ENCODE data around the gene STRADA. TPM values are rescaled to one million over a fixed set of nuclear protein-coding genes. Genes with fewer than 3 reads are reported as not detected.

The STRADA gene
- total and polyA plus RNA-seq, 5 donors: 22.0 to 26.8 (median 25.1) TPM

GRCh38 chr17:63681530-63681929 is 60.1 kb downstream of the STRADA start:
- Histone ChIP-seq H3K4me3 (ENCODE audit: low read length) (no peak overlapping the region), H3K27ac (ENCODE audit: low read length) (no peak overlapping the region), H3K9me3 (ENCODE audit: control insufficient read depth, low read length) (no peaks in the 10 kb centered on the region), H3K4me1 (ENCODE audit: control insufficient read depth, insufficient read depth, low read length) (peaks cover 8% of the 10 kb centered on the region), H3K27me3 (ENCODE audit: control insufficient read depth, insufficient read depth) (no peaks in the 10 kb centered on the region)
- intact Hi-C loops (cut with DNase I): no loop called here
- ATAC-seq (peak; percentile 46 to 62), DNase-seq (no peak)
- WGBS: 79% methylated on average over 8 of the region's 8 CpGs

GRCh38 chr17:63680700-63681099 is 60.9 kb downstream of the STRADA start:
- WGBS: 92% methylated on average over 1 of the region's 1 CpG
- Histone ChIP-seq H3K9me3 (ENCODE audit: control insufficient read depth, low read length) (no peaks in the 10 kb centered on the region), H3K4me3 (ENCODE audit: low read length) (no peak overlapping the region), H3K27me3 (ENCODE audit: control insufficient read depth, insufficient read depth) (no peaks in the 10 kb centered on the region), H3K4me1 (ENCODE audit: control insufficient read depth, insufficient read depth, low read length) (peaks cover 8% of the 10 kb centered on the region), H3K27ac (ENCODE audit: low read length) (no peak overlapping the region)
- intact Hi-C loops (cut with DNase I): no loop called here
- no peak for DNase-seq
- ATAC-seq: no peak

DNA sequence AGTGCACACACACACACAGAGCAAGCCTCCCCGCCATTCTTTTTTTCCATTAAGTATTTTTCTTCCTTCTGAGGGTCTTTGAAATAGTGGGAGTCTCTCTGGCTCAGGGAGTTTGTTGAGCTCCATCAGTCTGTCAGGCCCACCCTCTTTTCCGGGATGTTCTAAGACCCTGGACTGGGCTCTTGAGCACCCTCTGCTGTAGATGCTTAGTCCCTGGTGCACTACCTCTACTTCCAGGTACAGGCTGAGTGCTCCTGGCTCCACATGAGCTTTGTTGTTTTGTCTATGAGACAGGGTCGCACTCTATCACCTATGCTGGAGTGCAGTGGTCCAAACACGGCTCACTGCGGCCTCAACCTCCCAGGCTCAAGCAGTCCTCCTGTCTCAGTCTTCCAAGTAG is 62.4 kb downstream of the STRADA start:
- Histone ChIP-seq H3K27me3 (ENCODE audit: control insufficient read depth, insufficient read depth) (no peaks in the 10 kb centered on the region), H3K27ac (ENCODE audit: low read length) (no peak overlapping the region), H3K9me3 (ENCODE audit: control insufficient read depth, low read length) (no peaks in the 10 kb centered on the region), H3K4me3 (ENCODE audit: low read length) (no peak overlapping the region), H3K4me1 (ENCODE audit: control insufficient read depth, insufficient read depth, low read length) (peaks cover 11% of the 10 kb centered on the region)
- ATAC-seq (no peak), DNase-seq (no peak)
- intact Hi-C loops (cut with DNase I): no loop called here
- WGBS: 94% methylated on average over 5 of the region's 5 CpGs

GRCh38 chr17:63676584-63676983 is 65.0 kb downstream of the STRADA start:
- DNase-seq: no peak
- Histone ChIP-seq H3K9me3 (ENCODE audit: control insufficient read depth, low read length) (no peaks in the 10 kb centered on the region), H3K27me3 (ENCODE audit: control insufficient read depth, insufficient read depth) (no peaks in the 10 kb centered on the region), H3K27ac (ENCODE audit: low read length) (peak overlapping the region; percentile 88), H3K4me3 (ENCODE audit: low read length) (no peak overlapping the region), H3K4me1 (ENCODE audit: control insufficient read depth, insufficient read depth, low read length) (peaks cover 11% of the 10 kb centered on the region)
- no peak for ATAC-seq
- 41% methylated on average over 3 of the region's 3 CpGs for WGBS
- intact Hi-C loops (cut with DNase I): no loop called here

- Histone ChIP-seq H3K4me1 (ENCODE audit: control insufficient read depth, insufficient read depth, low read length) (peaks cover 11% of the 10 kb centered on the region), H3K9me3 (ENCODE audit: control insufficient read depth, low read length) (no peaks in the 10 kb centered on the region), H3K4me3 (ENCODE audit: low read length) (peak overlapping the region; percentile 37), H3K27ac (ENCODE audit: low read length) (peak overlapping the region; percentile 88), H3K27me3 (ENCODE audit: control insufficient read depth, insufficient read depth) (no peaks in the 10 kb centered on the region)
- peak; percentile 86 to 92 (median 87) for DNase-seq
- intact Hi-C loops (cut with DNase I): no loop called here
- 23% methylated on average over 6 of the region's 6 CpGs for WGBS
- peak; percentile 95 to 96 for ATAC-seq
Measured at GRCh38 chr17:63675607-63676546, 65.7 kb downstream of the STRADA start.

- ATAC-seq: peak; percentile 73 to 87
- H3K4me1 ChIP-seq (ENCODE audit: control insufficient read depth, insufficient read depth, low read length): peaks cover 11% of the 10 kb centered on the region
- no peak for DNase-seq
- H3K27me3 ChIP-seq (ENCODE audit: control insufficient read depth, insufficient read depth): no peaks in the 10 kb centered on the region
- WGBS: 6% methylated on average over 4 of the region's 4 CpGs
- H3K4me3 ChIP-seq (ENCODE audit: low read length): peak overlapping the region; percentile 37
- no peaks in the 10 kb centered on the region for H3K9me3 ChIP-seq (ENCODE audit: control insufficient read depth, low read length)
- peak overlapping the region; percentile 88 for H3K27ac ChIP-seq (ENCODE audit: low read length)
- intact Hi-C loops (cut with DNase I): no loop called here
Measured at GRCh38 chr17:63675231-63675606, 66.4 kb downstream of the STRADA start.

DNA sequence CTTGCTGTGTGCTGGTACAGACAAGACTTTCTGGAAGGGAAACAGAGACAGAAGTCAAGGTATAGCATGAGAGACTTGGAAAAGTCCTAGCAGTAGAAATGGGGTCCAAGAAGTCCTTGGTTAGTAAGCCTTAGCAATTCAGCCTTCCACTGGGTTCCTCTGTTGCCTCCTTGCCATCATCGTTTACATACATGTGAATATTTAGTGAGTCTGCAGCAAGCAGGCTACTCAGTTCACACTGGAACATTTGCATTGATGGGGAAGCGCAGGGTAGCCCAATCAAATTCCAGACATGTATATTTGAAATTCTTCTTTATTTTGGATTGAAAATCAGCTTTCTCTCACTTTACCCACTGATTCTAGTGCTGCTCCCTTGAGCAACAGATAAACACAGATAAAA is 68.7 kb downstream of the STRADA start:
- Histone ChIP-seq H3K9me3 (ENCODE audit: control insufficient read depth, low read length) (no peaks in the 10 kb centered on the region), H3K4me1 (ENCODE audit: control insufficient read depth, insufficient read depth, low read length) (peaks cover 11% of the 10 kb centered on the region), H3K27ac (ENCODE audit: low read length) (no peak overlapping the region), H3K27me3 (ENCODE audit: control insufficient read depth, insufficient read depth) (no peaks in the 10 kb centered on the region), H3K4me3 (ENCODE audit: low read length) (no peak overlapping the region)
- intact Hi-C loops (cut with DNase I): no loop called here
- ATAC-seq: no peak
- no peak for DNase-seq
- 95% methylated on average over 2 of the region's 2 CpGs for WGBS

DNA sequence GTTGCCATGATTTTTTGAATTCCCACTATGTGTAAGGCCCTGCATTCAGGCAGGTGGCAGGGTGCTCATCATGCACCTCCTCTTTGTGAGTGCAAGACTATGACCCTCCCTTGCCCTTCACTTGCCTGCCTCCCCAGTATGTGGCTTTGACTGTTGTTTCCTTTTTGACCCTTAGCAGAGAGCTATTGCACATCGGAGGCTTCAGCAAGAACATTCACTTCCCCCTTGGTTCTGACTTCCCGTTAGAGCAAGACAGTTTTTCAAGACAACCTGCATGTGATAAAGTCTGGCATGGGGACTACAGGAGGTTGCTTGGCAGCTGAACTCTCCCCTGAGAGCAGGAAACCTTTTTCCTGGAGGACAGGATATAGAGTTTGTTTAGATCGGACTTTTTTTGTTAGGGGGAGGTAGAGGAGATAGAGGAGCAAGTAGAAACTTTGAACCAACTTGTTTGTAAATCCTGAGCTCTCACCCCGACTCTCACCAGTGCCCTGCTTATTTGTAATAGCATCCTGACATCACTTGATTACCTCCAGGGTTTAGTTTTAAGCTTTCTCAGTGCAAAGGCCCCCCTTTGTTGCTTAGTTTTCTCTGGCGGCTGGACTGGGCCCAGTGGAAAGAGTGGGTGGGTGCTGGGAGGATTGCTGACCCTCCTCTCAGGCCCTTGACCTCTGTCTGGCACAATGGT is 75.9 kb downstream of the STRADA start:
- Histone ChIP-seq H3K27me3 (ENCODE audit: control insufficient read depth, insufficient read depth) (no peaks in the 10 kb centered on the region), H3K27ac (ENCODE audit: low read length) (peak overlapping the region; percentile 43), H3K4me1 (ENCODE audit: control insufficient read depth, insufficient read depth, low read length) (peaks cover 1% of the 10 kb centered on the region), H3K9me3 (ENCODE audit: control insufficient read depth, low read length) (no peaks in the 10 kb centered on the region), H3K4me3 (ENCODE audit: low read length) (no peak overlapping the region)
- no peak for DNase-seq
- WGBS: 46% methylated on average over 5 of the region's 5 CpGs
- intact Hi-C loops (cut with DNase I): no loop called here
- peak; percentile 80 to 86 for ATAC-seq

DNA sequence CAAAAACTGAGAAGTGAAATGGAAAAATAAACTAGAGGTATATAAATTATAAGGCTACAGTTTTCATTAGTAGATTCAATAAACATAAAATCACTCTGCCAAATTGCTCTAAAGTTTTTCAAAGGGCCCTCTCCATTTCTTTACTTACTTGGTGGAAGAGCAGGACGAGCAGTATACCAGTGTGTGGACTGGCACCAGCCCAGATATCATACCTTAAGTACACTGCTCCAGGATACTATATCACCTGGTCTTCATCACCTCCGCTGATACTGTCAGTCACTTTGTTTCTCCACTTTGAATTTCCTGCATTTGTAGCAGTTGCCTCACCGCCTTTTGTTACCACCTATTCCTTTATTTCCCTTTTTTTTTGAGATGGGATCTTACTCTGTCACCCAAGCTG is 81.7 kb downstream of the STRADA start:
- no peak overlapping the region for H3K27ac ChIP-seq (ENCODE audit: low read length)
- H3K27me3 ChIP-seq (ENCODE audit: control insufficient read depth, insufficient read depth): no peaks in the 10 kb centered on the region
- H3K4me3 ChIP-seq (ENCODE audit: low read length): no peak overlapping the region
- intact Hi-C loops (cut with DNase I): no loop called here
- ATAC-seq (no peak), DNase-seq (no peak)
- no peaks in the 10 kb centered on the region for H3K4me1 ChIP-seq (ENCODE audit: control insufficient read depth, insufficient read depth, low read length)
- no peaks in the 10 kb centered on the region for H3K9me3 ChIP-seq (ENCODE audit: control insufficient read depth, low read length)
- 93% methylated on average over 3 of the region's 3 CpGs for WGBS

DNA sequence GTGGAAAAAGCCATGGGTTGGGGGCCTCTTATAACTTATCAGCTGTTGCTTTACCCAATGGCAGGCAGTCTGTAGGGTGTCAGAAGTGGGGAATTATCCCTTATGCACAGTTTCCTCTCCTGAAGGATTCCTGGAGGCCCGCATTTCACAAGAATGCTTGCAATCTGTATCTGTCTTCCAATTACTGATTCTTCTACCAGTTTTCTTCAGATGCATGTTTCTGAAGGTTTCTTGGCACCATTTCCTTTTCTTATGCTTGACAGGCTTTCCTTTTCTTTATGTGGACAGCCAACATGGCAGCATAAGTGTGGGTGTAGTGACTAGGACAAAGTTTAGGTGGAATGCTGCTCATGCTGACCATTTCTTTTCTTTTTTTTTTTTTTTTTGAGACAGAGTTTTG is 83.2 kb downstream of the STRADA start:
- Histone ChIP-seq H3K9me3 (ENCODE audit: control insufficient read depth, low read length) (no peaks in the 10 kb centered on the region), H3K27me3 (ENCODE audit: control insufficient read depth, insufficient read depth) (no peaks in the 10 kb centered on the region), H3K27ac (ENCODE audit: low read length) (no peak overlapping the region), H3K4me1 (ENCODE audit: control insufficient read depth, insufficient read depth, low read length) (no peaks in the 10 kb centered on the region), H3K4me3 (ENCODE audit: low read length) (no peak overlapping the region)
- intact Hi-C loops (cut with DNase I): no loop called here
- ATAC-seq (no peak), DNase-seq (no peak)
- 64% methylated on average over 1 of the region's 1 CpG for WGBS

GRCh38 chr17:63657786-63658185 is 83.8 kb downstream of the STRADA start:
- no peak for DNase-seq
- WGBS: 65% methylated on average over 3 of the region's 3 CpGs
- no peaks in the 10 kb centered on the region for H3K9me3 ChIP-seq (ENCODE audit: control insufficient read depth, low read length)
- no peak overlapping the region for H3K4me3 ChIP-seq (ENCODE audit: low read length)
- no peaks in the 10 kb centered on the region for H3K27me3 ChIP-seq (ENCODE audit: control insufficient read depth, insufficient read depth)
- no peak for ATAC-seq
- intact Hi-C loops (cut with DNase I): no loop called here
- no peak overlapping the region for H3K27ac ChIP-seq (ENCODE audit: low read length)
- no peaks in the 10 kb centered on the region for H3K4me1 ChIP-seq (ENCODE audit: control insufficient read depth, insufficient read depth, low read length)
